Activated CD4-positive, alpha-beta T cell treated with anti-CD3 and anti-CD28 coated beads, Interleukin-10, Interleukin-2, amounts not matched to agents 100 ng/mL and 50 ng/mL, durations not matched to agents 16 hours and 8 hours (primary cell): ENCODE data around the gene GMCL2.
A peak's percentile ranks its signal among the peaks of the same experiment; 100 is the strongest.

Source experiments
- DNase-seq: peaks from one replicate; pipeline ENCODE4 v3.0.0-alpha.2; 2020

Gene GMCL2

DNA sequence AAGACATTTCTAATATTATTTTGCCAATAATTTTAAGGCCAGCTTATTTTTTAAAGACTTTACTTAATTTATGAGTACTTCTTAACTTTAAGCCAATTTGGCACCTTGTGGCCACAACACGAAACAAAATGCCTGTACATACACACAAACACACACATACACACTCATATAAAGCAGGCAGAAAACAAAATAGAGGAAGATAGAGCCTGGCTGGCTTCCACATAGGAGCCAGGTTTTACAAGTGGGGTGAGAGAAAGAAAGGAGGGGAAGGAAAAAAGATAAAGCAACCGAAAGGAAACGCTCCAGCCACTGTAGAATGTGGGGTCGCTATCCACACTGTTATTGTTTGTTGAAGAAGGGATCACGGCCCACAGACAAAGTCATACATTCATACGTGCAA, 10.4 kb downstream of the GMCL2 start:
- DNase-seq = no peak

DNA sequence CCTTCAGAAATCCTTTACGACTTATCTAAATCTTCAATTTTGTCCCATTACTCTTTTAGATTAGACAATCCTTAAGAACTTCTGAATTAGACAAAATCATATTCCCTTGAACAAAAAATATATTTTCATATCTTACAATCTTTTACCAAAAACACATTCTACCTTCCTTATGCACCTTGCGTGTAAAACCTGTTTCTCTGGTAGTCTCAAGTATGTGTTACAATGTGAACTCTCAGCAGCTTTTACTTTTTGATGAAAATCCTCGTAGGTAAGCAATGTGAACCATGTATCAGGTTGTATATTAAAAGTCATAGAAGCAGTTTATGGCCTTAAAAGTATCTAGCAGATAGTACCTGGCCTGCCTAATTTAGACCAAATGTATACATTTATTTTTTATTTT, 12.7 kb downstream of the GMCL2 start:
- DNase-seq = no peak

DNA sequence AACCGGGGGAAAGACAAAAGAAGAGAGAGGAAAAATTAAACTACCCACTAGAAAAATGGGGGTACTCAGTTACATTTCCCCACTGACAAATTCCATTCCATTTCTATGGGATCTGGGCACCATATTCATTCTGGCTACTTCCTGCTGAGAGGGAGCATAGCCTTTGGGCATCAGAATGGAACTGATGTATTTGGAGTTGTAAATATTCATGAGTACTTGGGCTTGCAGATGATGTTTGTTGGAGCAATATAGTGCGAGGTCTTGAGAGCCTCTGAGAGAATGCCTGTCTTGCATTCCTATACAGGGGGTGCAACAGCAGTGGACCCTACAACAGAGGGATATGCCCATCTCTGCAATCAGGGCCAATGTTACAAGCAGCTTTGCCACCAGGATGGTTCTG, 16.7 kb downstream of the GMCL2 start:
- no peak for DNase-seq

DNA sequence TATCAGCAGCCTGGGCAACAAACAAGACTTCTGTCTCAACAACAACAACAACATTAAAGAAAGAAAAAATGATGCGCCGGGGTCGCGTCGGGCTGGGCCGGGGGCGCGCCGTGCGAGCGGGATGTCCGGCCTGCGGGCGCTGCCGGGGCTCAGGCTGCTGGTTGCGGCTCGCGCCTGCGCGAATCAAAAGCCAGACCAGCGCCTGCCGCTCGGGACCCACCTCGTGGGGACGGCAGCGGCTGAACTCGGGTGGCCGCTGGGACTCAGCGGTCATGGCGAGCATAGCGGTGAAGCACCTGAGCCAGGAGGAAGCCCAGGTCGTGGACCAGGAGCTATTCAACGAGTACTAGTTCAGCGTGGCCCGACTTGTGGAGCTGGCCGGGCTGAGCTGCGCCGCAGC, 21.6 kb downstream of the GMCL2 start:
- DNase-seq = no peak

DNA sequence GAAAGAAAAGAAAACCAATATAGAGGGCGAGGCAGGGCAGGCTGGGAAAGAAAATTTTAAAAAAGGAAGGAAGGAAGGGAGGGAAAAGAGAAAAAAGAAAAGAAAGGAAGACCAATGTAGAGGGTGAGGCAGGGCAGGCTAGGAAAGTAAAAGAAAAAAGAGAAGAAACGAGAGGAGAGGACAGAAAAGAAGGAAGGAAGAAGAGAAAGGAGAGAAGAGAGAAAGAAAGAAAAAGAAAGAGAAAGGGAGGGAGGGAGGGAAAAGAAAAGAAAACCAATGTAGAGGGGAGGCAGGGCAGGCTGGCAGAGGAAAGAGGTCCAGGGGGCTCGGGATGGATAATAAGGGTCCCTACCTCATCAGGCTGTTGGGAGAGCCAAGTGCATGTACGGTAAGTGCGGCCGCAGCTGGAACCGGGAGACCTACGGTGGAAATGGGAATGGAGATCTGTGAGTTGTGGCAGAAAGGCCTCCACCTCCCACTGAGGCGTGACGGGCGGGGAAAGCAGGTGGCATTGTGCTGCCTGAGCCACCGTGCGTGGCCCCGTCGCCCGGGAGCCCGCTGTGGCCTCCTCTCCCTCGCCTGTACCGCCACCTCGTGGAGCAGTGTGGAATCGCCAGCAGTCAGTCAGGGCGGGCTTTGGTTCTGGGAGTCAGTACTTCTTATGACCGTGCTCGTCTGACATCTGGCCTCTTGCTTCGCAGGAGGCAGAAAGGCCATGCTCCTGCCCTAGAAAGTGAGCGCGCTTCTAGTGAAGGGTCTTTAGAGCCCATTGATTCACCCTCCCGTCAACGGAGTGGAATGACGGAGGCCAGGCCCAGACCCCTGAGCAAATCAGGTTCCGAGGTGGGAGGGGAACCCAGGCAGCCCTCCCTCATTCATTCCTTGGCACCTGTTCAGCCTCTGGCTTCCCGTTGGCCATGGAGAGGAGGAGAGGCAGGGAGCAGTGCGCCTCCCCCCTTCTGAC, 23.1 kb downstream of the GMCL2 start:
- peak; percentile 90 for DNase-seq

DNA sequence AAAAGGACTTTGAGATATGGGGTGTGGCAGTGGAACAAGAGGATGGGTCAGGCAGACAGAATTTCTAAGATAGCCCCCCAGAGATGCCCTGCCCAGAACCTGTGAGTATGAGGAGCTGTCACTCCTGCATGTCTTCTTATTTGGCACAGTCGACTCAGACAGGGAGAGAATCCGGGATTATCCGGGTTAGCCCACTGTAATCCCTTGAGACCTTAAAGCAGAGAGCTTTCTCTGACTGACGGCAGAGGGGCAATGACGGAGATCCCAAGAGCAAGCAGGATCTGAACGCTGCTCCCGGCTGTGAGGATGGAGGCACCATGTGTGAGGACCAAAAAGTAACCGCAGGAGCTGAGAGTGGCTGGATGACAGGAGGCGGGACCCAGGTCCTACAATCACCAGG, 24.7 kb downstream of the GMCL2 start:
- no peak for DNase-seq

DNA sequence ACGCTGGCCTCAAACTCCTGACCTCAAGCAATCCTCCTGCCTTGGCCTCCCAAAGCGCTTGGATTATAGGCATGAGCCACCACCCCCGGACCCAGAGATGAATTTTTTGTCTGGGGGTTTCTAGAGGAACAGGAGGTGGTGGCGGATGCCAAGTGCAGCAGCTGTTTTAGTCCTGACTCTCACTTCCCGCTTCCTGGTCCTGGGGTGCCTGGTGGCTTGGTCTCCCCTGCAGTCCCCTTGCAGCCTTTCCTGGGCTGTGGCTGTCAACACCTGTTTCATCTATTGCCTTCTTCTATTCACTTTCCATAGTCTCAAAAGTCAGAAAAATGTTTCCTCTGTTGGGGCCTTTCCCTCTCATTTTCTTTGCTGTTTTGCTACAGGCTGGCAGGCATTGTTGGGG, 27.0 kb downstream of the GMCL2 start:
- no peak for DNase-seq

DNA sequence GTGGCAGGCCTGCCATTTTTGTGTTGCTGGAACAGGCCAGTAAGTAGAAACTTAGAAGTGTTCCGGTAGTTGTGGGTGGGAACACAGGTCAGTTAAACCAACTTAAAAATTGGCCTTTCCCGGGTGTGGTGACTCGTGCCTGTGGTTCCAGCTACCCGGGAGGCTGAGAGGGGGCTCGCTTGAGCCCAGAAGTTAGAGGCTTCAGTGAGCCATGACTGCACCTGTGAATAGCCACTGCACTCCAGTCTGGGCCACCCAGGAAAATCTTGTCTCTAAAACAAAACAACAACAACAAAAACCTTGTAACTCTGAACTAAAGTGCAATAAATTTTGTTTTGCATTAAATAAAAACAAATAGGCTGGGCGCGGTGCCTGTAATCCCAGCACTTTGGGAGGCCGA, 32.1 kb downstream of the GMCL2 start:
- DNase-seq = no peak

DNA sequence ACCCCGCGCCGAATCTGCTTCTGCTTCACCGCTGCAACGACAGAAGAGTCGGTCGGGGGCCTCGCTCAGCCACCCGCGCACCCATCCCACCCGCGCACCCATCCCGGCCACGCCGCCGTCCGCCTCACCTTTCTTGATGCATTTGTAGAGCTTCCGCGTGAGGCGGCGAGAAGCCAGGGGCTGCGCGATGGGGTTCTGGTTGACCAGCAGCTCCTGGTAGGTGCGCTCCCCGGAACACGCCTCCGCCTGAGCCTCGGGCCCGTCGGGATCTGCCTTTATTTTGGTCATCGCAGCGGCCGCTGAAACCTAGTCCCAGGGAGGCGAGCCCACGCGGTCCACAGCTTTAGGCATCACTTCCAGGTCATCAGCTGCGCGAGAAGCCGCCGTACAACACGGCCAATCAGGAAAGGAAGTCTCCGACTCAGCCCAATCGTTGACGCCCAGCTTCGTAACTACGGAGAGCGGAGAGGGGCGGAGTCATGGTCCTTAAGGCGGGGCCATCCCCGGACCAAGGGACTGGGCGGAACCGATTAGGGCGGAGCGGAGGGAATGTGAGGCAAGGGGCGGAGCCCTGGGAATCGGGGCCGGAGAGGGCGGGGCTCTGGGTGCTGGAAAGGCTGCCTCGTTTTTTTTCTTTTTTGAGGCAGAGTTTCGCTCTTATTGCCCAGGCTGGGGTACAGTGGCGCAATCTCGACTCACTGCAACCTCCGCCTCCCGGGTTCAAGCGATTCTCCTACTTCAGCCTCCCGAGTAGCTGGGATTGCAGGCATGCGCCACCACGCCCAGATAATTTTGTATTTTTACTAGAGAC, 33.4 kb downstream of the GMCL2 start, which contains the start of gene NHP2:
Gene NHP2, minus strand, starts transcription at position 356 of the 811 bp plus-strand sequence. Its CDS starts 68 bp downstream, at position 288.
- peak; percentile 99 for DNase-seq

DNA sequence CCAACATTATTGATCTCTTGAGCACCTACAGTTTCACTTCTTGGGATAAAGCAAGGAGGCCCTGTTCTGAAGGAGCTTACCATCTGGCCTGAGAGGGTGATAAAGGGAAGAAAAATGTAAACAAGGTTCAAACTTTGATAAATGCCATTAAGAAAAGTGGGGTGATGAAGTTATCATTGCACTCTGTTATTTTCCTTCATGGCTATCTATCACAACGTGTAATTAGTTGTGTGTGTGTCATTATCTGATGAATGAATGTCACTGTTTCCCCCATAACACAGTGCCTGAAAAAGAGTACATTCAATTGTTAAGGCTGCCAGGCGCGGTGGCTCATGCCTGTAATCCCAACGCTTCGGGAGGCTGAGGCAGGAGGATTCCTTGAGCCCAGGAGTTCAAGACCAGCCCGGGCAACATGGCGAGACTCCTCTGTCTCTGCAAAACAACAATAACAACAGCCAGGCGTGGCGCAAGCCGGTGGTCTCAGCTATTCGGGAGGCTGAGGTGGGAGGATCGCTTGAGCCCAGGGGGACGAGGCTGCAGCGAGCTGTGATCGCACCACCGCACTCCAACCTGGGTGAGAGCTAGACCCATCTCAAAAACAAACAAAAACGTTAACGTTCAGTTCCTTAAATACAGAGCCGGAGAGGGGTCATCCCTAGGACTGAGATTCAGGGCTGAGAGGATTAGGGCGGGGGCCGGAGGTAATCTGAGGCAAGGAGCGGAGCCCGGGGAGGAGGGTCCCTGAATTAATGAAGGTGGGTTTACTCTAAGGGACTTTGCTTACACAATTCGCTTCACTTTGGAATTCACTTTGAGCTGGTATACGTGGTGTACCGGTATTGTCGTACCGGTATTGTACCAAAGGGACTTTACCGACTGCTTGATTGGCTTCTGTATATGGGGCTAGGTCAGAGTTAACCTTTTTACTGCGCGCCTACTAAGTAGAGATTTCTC, 34.4 kb downstream of the GMCL2 start:
- no peak for DNase-seq

DNA sequence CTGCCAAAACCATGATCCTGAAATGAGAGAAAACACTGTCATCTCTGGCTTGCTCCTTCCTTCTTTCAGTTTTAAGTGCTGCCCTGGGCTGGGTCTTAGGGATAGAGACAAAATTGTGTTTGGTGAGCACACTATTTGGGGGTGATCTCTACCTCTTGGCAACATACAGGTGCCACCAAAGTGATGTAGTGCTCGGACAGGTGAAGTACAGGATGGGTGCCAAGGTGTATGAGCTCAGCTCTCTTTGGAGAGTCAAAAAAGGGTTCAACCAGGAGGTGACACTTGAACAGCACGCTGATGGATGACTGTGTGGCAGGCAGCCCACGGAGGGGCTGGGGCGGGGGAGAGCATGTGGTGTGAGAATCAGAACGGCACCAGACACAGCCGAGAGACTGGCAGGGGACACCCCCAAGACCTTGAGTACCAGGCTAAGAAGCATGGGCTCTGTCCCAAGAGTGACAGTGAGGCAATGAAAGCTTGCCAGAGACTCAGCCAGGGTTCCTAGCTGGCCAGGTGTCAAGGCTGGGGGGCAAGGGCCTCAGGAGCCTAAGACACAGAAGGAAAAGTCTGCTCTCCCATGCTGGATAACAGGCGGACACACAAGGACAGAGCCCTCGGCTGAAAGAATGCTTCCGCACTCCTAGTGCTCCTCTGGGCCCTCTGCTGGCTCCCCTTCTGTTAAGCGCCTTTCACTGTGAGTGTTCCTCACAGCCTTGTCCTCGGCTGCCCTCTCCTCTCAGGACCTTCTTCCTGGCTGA, 36.0 kb downstream of the GMCL2 start:
- no peak for DNase-seq

DNA sequence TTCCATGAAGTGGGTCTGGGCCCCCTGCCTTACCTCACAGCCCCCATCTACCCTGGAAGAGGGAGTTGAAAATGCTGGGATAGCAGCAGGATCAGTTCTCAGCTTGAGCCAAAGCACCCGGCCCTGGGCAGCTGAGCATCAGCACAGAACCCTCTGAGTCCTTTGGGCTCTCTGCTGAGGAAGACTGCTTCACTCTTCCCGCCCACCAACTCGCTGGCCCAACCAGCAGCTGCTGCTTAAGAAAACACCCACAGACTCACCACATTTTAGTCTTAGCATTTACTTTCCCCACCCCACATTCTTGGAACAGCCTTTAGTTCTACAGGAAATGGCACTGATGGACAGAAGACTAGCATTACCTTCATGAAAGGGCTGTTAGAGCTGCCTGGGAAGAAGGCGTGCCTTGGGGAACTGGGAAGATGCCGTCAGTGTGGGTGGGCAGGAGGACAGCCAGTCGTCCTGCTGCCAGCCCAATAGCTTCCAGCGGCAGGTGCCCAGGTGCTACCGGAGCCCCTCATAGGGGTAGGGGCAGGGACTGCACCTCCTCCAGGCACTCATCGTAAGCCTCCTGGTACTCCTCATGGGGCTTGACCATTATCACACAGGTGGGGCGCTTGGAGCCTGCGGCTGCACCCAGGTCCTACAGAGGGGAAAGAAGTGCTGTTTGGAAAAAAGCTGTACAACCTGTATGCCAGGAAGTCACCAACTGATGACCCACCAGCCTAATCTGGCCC, 37.8 kb downstream of the GMCL2 start:
- DNase-seq = no peak

DNA sequence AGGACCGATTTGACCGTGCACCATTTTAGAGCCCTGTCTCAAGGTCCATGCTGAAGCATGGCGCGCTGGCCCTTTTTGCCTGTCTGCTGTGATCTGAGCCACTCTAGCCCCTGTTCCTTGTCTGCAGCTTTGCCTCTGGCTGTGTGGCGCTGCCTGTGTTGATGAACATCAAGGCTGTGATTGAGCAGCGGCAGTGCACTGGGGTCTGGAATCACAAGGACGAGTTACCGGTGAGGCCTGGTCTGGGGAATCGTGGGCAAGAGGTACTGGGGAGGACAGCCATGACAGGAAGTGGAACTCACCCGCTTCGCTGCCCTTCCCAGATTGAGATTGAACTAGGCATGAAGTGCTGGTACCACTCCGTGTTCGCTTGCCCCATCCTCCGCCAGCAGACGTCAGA, 39.8 kb downstream of the GMCL2 start:
- no peak for DNase-seq

DNA sequence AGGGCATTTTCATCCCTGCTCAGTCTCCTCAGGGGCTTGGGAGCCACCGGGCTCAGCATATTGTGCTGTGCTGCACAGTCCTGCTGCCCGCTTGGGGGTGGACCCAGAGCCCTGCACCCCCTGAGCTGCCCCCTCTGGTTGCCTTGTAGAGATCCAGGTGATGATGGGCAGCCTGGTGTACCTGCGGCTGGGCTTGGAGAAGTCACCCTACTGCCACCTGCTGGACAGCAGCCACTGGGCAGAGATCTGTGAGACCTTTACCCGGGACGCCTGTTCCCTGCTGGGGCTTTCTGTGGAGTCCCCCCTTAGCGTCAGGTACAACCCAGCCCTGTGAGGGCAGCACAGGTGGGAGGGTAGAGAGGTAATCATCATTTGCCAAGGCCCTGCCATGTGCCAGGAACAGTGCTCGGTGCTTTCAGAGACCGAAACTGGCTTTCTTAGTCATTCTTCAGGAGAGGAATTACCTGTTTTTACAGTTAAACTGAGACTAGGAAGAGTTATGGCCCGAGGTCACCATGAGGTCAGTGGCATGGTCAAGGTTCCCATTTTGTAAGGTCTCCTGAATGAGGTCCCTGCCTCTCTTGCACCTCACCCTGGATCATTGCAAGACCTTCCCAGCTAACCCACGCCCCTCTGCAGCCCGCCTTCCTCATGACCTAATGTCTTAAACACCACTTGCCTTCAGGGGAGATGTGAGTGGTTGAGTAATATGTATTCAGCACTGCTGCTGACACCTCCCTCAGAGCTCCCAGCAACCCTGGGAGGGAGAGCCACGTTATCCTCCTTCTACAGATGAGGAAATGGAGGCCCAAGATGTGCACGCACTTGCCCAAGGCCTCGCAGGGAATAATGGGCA, 41.0 kb downstream of the GMCL2 start:
- peak; percentile 68 for DNase-seq

DNA sequence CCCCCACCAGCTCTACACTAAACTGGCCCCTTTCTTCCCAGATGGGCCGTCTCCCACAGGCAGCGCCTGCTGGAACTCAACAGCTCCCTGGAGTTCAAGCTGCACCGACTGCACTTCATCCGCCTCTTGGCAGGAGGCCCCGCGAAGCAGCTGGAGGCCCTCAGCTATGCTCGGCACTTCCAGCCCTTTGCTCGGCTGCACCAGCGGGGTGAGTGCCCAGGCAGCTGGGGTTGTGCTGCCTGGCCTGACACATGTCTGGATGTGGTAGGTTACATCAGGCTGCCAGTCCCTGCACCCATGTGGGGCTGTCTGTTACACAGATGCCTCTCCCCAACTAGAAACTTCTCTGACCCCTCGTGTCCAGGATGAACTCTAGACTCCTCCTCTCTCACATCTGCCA, 43.3 kb downstream of the GMCL2 start:
- DNase-seq = no peak

DNA sequence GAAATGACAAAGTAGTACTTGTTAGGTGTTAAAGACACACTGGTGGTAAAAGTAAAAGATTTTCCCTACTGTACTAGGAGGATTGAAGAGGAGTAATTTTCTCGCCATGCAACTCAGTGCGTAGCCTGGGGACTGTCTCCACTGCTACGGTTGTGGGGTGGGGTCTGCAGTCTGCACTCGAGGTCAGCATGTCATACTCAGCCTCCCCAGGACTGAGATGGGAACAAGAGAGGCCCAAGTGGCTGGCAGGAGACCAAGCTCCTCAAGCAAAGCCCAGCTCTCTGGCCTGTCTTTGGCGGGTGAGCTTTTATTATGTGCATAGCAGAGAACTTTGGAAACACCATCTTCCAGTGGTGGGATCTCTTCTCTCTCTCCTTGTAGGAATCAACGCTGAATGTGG, 43.9 kb downstream of the GMCL2 start:
- DNase-seq = no peak

DNA sequence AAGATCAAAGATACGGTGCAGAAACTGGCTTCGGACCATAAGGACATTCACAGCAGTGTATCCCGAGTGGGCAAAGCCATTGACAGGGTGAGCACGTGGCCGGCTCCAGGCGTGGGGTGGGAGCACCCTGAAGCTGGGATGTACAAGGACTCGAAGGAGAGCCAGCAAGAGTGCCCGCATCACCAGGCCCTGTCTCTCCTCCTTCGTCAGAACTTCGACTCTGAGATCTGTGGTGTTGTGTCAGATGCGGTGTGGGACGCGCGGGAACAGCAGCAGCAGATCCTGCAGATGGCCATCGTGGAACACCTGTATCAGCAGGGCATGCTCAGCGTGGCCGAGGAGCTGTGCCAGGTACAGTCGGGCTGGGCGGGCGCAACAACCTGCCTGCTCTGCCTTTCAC, 44.5 kb downstream of the GMCL2 start:
- no peak for DNase-seq

DNA sequence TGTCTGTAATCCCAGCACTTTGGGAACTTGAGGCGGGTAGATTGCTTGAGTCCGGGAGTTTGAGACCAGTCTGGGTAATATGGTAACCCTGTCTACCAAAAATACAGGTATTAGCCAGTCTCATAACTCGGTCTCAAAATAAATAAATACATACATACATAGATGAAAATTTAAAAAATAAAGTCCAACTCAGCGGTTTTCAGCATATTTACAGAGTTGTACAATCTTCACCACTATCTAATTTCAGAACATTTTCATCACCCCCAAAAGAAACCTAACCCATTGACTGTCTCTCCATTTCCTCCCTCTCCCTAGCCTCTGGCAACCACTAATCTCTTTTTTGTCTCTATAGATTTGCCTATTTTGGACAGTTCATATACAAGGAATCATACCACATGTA, 45.6 kb downstream of the GMCL2 start:
- no peak for DNase-seq

DNA sequence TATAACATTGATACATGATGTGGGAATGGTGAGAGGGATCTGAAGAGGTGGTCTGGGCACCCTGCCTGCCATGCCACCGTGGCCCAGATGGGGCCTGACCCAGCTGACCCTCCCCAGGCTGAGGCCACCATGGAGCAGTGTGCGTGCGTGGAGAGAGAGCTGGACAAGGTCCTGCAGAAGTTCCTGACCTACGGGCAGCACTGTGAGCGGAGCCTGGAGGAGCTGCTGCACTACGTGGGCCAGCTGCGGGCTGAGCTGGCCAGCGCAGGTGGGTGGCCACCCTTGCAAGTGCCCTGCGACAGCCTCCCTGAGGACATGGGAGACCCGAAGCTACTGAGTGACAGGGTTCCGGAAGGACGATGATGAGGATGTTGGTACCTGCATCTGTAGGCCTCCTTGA, 49.2 kb downstream of the GMCL2 start:
- DNase-seq = no peak

DNA sequence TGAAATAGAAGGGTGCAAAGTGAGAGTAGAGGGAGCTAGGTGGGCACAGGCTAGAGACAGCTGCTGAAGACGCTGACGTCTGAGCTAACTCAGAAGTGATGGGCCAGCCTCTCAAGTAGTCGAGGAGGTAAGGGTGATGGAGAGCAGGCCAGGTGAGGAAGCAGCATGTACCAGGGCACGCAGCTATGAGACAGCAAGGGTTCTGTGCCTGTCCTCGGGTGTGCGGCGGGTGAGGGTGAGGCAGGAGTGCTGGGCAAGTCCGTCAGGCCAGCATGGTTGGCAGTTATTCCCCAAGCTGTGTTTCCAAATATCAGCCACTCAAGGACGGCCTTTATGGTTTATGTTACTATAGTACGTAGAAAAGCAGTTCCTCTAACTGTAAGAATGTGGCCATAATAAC, 50.2 kb downstream of the GMCL2 start:
- no peak for DNase-seq
